MM.1S (cell line): ENCODE data around the gene SUFU.

ENCODE experiments used
- DNase-seq: peaks from one replicate; pipeline ENCODE4 v3.0.0-alpha.2; 2015
- H2AFZ ChIP-seq: fragments of 300-600 bp; sonication (generic); 2 replicates; pipeline ENCODE4 v1.6.0; 2016; ENCODE audit warnings: antibody characterized with exemption, low read length
- H3F3A ChIP-seq: fragments of 300-600 bp; sonication (generic); 2 replicates; pipeline ENCODE4 v1.6.1; 2016; ENCODE audit warnings: mild to moderate bottlenecking, antibody characterized with exemption, low read length, moderate library complexity, mixed read lengths; ENCODE audit not compliant: insufficient read depth
- H3K27ac ChIP-seq: fragments of 300-600 bp; sonication (generic); 2 replicates; pipeline ENCODE4 v1.5.1; 2016; ENCODE audit warnings: mild to moderate bottlenecking, low read length
- H3K27me3 ChIP-seq: fragments of 300-600 bp; sonication (generic); replicated peaks from 2 replicates; pipeline ENCODE4 v1.6.0; 2016; ENCODE audit warnings: low read length; ENCODE audit not compliant: insufficient read depth
- H3K36me3 ChIP-seq: fragments of 300-600 bp; sonication (generic); replicated peaks from 2 replicates; pipeline ENCODE4 v1.6.1; 2016; ENCODE audit warnings: mild to moderate bottlenecking, low read length, mixed read lengths; ENCODE audit not compliant: insufficient read depth
- H3K4me1 ChIP-seq: fragments of 300-600 bp; sonication (generic); 2 replicates; pipeline ENCODE4 v1.6.1; 2016; ENCODE audit warnings: low read length, mixed read lengths
- H3K4me2 ChIP-seq: fragments of 300-600 bp; sonication (generic); 2 replicates; pipeline ENCODE4 v1.6.0; 2016; ENCODE audit warnings: low read depth, low read length
- H3K4me3 ChIP-seq: fragments of 300-600 bp; sonication (generic); 2 replicates; pipeline ENCODE4 v1.5.1; 2016; ENCODE audit warnings: low read length, mixed read lengths
- H3K79me2 ChIP-seq: fragments of 300-600 bp; sonication (generic); 2 replicates; pipeline ENCODE4 v1.6.1; 2016; ENCODE audit warnings: mixed run types, low read length, mixed read lengths
- H3K9ac ChIP-seq: fragments of 300-600 bp; sonication (generic); 2 replicates; pipeline ENCODE4 v1.6.1; 2016; ENCODE audit warnings: low read length, mixed read lengths
- H3K9me2 ChIP-seq: fragments of 300-600 bp; sonication (generic); replicated peaks from 2 replicates; pipeline ENCODE4 v1.6.1; 2016; ENCODE audit warnings: mild to moderate bottlenecking, low read length, mixed read lengths; ENCODE audit not compliant: insufficient read depth
- H3K9me3 ChIP-seq: fragments of 300-600 bp; sonication (generic); replicated peaks from 2 replicates; pipeline ENCODE4 v1.6.1; 2016; ENCODE audit warnings: mild to moderate bottlenecking, low read length, mixed read lengths; ENCODE audit not compliant: insufficient read depth
- H4K20me1 ChIP-seq: fragments of 300-600 bp; sonication (generic); 2 replicates; pipeline ENCODE4 v1.6.1; 2016; ENCODE audit warnings: mild to moderate bottlenecking, low read length, moderate library complexity, mixed read lengths; ENCODE audit not compliant: insufficient read depth
- CTCF ChIP-seq: fragments of 300-600 bp; sonication (generic); IDR thresholded peaks from 2 replicates; pipeline ENCODE4 v1.5.1; 2016; ENCODE audit warnings: antibody characterized with exemption, low read length, mixed read lengths
- EZH2 ChIP-seq: fragments of 300-600 bp; sonication (generic); optimal IDR thresholded peaks from 2 replicates; pipeline ENCODE3; 2017; ENCODE audit warnings: low read depth, mild to moderate bottlenecking, antibody characterized with exemption, low read length, mixed read lengths
- EZH2phosphoT487 ChIP-seq: fragments of 300-600 bp; sonication (generic); IDR thresholded peaks from 2 replicates; pipeline ENCODE4 v1.6.1; 2018; ENCODE audit warnings: antibody characterized with exemption, low read length

SUFU gene

GRCh38 chr10:102620138-102620590, 116.4 kb downstream of the SUFU start:
- Histone ChIP-seq H3K79me2 (no peaks in the 10 kb centered on the region), H3K4me1 (no peaks in the 10 kb centered on the region), H3F3A (no peaks in the 10 kb centered on the region), H3K27me3 (no peaks in the 10 kb centered on the region), H3K9me2 (no peaks in the 10 kb centered on the region), H3K4me2 (no peak overlapping the region), H3K9me3 (no peaks in the 10 kb centered on the region), H4K20me1 (no peaks in the 10 kb centered on the region), H3K36me3 (no peaks in the 10 kb centered on the region), H3K9ac (no peak overlapping the region), H2AFZ (no peak overlapping the region), H3K27ac (no peak overlapping the region), H3K4me3 (no peak overlapping the region)
- no peak for DNase-seq
- no peak for TF ChIP-seq CTCF
- no peak for TF ChIP-seq EZH2phosphoT487
- no peak for TF ChIP-seq EZH2

- Histone ChIP-seq H3K79me2 (no peaks in the 10 kb centered on the region), H3K4me2 (no peak overlapping the region), H3K4me3 (no peak overlapping the region), H3K36me3 (no peaks in the 10 kb centered on the region), H2AFZ (no peak overlapping the region), H3F3A (no peaks in the 10 kb centered on the region), H3K9ac (no peak overlapping the region), H3K27ac (no peak overlapping the region), H3K9me3 (no peaks in the 10 kb centered on the region), H3K9me2 (no peaks in the 10 kb centered on the region), H3K27me3 (no peaks in the 10 kb centered on the region), H4K20me1 (no peaks in the 10 kb centered on the region), H3K4me1 (no peaks in the 10 kb centered on the region)
- TF ChIP-seq CTCF (no peak), EZH2phosphoT487 (no peak), EZH2 (no peak)
- no peak for DNase-seq
These were observed 117.0 kb downstream of the SUFU start for GRCh38 chr10:102620591-102621442.

GRCh38 chr10:102621443-102622325, 117.9 kb downstream of the SUFU start:
- DNase-seq, result no peak
- Histone ChIP-seq H3F3A (no peaks in the 10 kb centered on the region), H2AFZ (no peak overlapping the region), H3K27me3 (no peaks in the 10 kb centered on the region), H3K4me2 (no peak overlapping the region), H3K4me3 (no peak overlapping the region), H3K9me2 (no peaks in the 10 kb centered on the region), H3K36me3 (no peaks in the 10 kb centered on the region), H3K9ac (no peak overlapping the region), H4K20me1 (no peaks in the 10 kb centered on the region), H3K4me1 (no peaks in the 10 kb centered on the region), H3K9me3 (no peaks in the 10 kb centered on the region), H3K79me2 (no peaks in the 10 kb centered on the region), H3K27ac (no peak overlapping the region)
- TF ChIP-seq CTCF, result no peak
- TF ChIP-seq EZH2phosphoT487, result no peak
- TF ChIP-seq EZH2, result no peak
